VCaP (cell line): Measurements from ENCODE around the gene PPP6R3.
"Not testable (repeated sequence)": the region's sequence is repeated elsewhere in the genome, so short reads cannot be mapped to it uniquely, and the experiment has no call there.

Experiments used
- H3K27ac ChIP-seq: fragments of 450-650 bp; 2 replicates; pipeline ENCODE4 v1.5.1; 2017
- CTCF ChIP-seq: fragments of 450-650 bp; conservative IDR thresholded peaks from 2 replicates; pipeline ENCODE4 v1.5.1; 2017; ENCODE audit warnings: mild to moderate bottlenecking, moderate library complexity

PPP6R3 gene

GRCh38 chr11:68450711-68451110 lies 9.8 kb upstream of the PPP6R3 start:
- TF ChIP-seq CTCF = no peak
- H3K27ac ChIP-seq = no peak overlapping the region

DNA sequence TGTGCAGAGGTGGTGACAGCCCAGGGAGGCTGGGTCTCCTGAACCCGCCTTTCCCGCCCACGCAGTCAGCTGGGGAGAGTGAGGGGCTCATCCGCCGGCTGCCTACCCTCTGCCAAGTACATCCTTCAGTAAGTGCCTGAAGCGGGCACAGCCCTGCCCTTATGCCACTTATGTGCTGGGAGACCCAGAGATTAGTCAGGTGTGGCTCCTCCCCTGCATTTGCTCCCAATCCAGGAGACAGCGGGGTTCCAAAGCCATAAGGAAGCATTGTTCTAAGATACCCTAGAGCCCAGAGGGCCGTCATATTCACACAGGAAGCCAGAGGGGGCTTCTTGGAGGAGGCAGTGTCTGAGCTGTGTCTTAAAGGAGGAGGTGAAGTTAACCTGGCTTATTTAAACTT lies 5.8 kb upstream of the PPP6R3 start:
- no peak for TF ChIP-seq CTCF
- H3K27ac ChIP-seq = no peak overlapping the region

GRCh38 chr11:68455485-68455884 lies 5.1 kb upstream of the PPP6R3 start:
- TF ChIP-seq CTCF = no peak

GRCh38 chr11:68457216-68457897 lies 3.2 kb upstream of the PPP6R3 start:
- no peak overlapping the region for H3K27ac ChIP-seq
- TF ChIP-seq CTCF = no peak

More at GRCh38 chr11:68455485-68455884, 5.1 kb upstream of the PPP6R3 start:
- no peak overlapping the region for H3K27ac ChIP-seq

GRCh38 chr11:68457898-68458249 lies 2.7 kb upstream of the PPP6R3 start:
- no peak for TF ChIP-seq CTCF
- H3K27ac ChIP-seq = no peak overlapping the region

DNA sequence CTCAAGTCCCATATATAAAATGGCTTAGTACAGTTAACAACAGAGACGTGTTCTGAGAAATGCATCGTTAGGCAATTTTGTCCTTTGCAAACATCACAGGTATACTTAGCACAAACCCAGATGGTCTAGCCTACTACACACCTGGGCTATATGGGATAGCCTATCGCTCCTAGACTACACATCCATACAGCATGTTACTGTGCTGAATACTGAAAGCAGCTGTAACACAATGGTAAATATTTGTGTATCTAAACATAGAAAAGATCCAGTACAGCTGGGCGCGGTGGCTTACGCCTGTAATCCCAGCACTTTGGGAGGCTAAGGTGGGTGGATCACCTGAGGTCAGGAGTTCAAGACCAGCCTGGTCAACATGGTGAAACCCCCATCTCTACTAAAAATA lies 2.2 kb upstream of the PPP6R3 start:
- not testable (repeated sequence) for H3K27ac ChIP-seq

GRCh38 chr11:68459886-68460740 lies 439 bp upstream of the PPP6R3 start:
- no peak for TF ChIP-seq CTCF
- peak overlapping the region; percentile 95 for H3K27ac ChIP-seq

GRCh38 chr11:68461575-68461917 lies 994 bp downstream of the PPP6R3 start:
- peak overlapping the region; percentile 95 for H3K27ac ChIP-seq
- no peak for TF ChIP-seq CTCF
